Mononuclear cell (primary cell): ENCODE measurements around the gene LARGE1. TPM values are rescaled to one million over a fixed set of nuclear protein-coding genes. Genes with fewer than 3 reads are reported as not detected.

ENCODE experiments used
- H3K27me3 ChIP-seq: 2 replicates; pipeline ENCODE4 v1.6.0; 2011; ENCODE audit warnings: low read length, control low read depth; ENCODE audit not compliant: insufficient read depth
- H3K4me1 ChIP-seq: 2 replicates; pipeline ENCODE4 v1.5.1; 2011; ENCODE audit warnings: mild to moderate bottlenecking, low read length, control low read depth; ENCODE audit not compliant: insufficient read depth
- H3K4me3 ChIP-seq: 2 replicates; pipeline ENCODE4 v1.5.1; 2011; ENCODE audit warnings: mild to moderate bottlenecking, low read length, moderate library complexity
- H3K9me3 ChIP-seq: 2 replicates; pipeline ENCODE4 v1.5.1; 2011; ENCODE audit warnings: low read depth, mild to moderate bottlenecking, control low read depth, low read length
- total RNA-seq: library from RNA; depleted of rRNA; stranded (reverse); fragments of >200 nt; gene quantifications from one replicate; pipeline ENCODE4 v1.2.3, GENCODE V29; 2012

The LARGE1 gene
- total RNA-seq, 1 donor: 3.9 TPM

GRCh38 chr22:33748714-33749113 is 171.6 kb downstream of the LARGE1 start:
- no peaks in the 10 kb centered on the region for H3K27me3 ChIP-seq
- no peaks in the 10 kb centered on the region for H3K4me1 ChIP-seq
- no peak overlapping the region for H3K4me3 ChIP-seq
- H3K9me3 ChIP-seq: no peaks in the 10 kb centered on the region

- Histone ChIP-seq H3K4me3 (no peak overlapping the region), H3K9me3 (no peaks in the 10 kb centered on the region), H3K27me3 (no peaks in the 10 kb centered on the region), H3K4me1 (no peaks in the 10 kb centered on the region)
Observed at GRCh38 chr22:33747576-33748180, 172.6 kb downstream of the LARGE1 start.

- no peaks in the 10 kb centered on the region for H3K9me3 ChIP-seq
- H3K4me1 ChIP-seq: no peaks in the 10 kb centered on the region
- no peak overlapping the region for H3K4me3 ChIP-seq
- no peaks in the 10 kb centered on the region for H3K27me3 ChIP-seq
Observed at GRCh38 chr22:33747029-33747428, 173.2 kb downstream of the LARGE1 start.

GRCh38 chr22:33746501-33746928 is 173.8 kb downstream of the LARGE1 start:
- Histone ChIP-seq H3K9me3 (no peaks in the 10 kb centered on the region), H3K27me3 (no peaks in the 10 kb centered on the region), H3K4me3 (no peak overlapping the region), H3K4me1 (no peaks in the 10 kb centered on the region)

- Histone ChIP-seq H3K4me1 (no peaks in the 10 kb centered on the region), H3K4me3 (no peak overlapping the region), H3K9me3 (no peaks in the 10 kb centered on the region), H3K27me3 (no peaks in the 10 kb centered on the region)
Observed at GRCh38 chr22:33745501-33745900, 174.8 kb downstream of the LARGE1 start.

GRCh38 chr22:33743756-33744155 is 176.5 kb downstream of the LARGE1 start:
- no peaks in the 10 kb centered on the region for H3K27me3 ChIP-seq
- H3K9me3 ChIP-seq: no peaks in the 10 kb centered on the region
- no peak overlapping the region for H3K4me3 ChIP-seq
- no peaks in the 10 kb centered on the region for H3K4me1 ChIP-seq

GRCh38 chr22:33741025-33741424 is 179.3 kb downstream of the LARGE1 start:
- Histone ChIP-seq H3K4me3 (no peak overlapping the region), H3K27me3 (no peaks in the 10 kb centered on the region), H3K4me1 (no peaks in the 10 kb centered on the region), H3K9me3 (no peaks in the 10 kb centered on the region)

- H3K4me1 ChIP-seq: no peaks in the 10 kb centered on the region
- H3K9me3 ChIP-seq: no peaks in the 10 kb centered on the region
- no peaks in the 10 kb centered on the region for H3K27me3 ChIP-seq
Observed at GRCh38 chr22:33739516-33739915, 180.8 kb downstream of the LARGE1 start.

GRCh38 chr22:33737662-33738061 is 182.6 kb downstream of the LARGE1 start:
- Histone ChIP-seq H3K9me3 (no peaks in the 10 kb centered on the region), H3K27me3 (no peaks in the 10 kb centered on the region), H3K4me1 (no peaks in the 10 kb centered on the region), H3K4me3 (no peak overlapping the region)

More at GRCh38 chr22:33739516-33739915, 180.8 kb downstream of the LARGE1 start:
- no peak overlapping the region for H3K4me3 ChIP-seq

- Histone ChIP-seq H3K9me3 (no peaks in the 10 kb centered on the region), H3K27me3 (no peaks in the 10 kb centered on the region), H3K4me3 (no peak overlapping the region), H3K4me1 (no peaks in the 10 kb centered on the region)
Observed at GRCh38 chr22:33735978-33736377, 184.3 kb downstream of the LARGE1 start.

- Histone ChIP-seq H3K4me3 (no peak overlapping the region), H3K27me3 (no peaks in the 10 kb centered on the region), H3K4me1 (no peaks in the 10 kb centered on the region), H3K9me3 (no peaks in the 10 kb centered on the region)
Observed at GRCh38 chr22:33728847-33729246, 191.4 kb downstream of the LARGE1 start.

- Histone ChIP-seq H3K4me1 (no peaks in the 10 kb centered on the region), H3K27me3 (no peaks in the 10 kb centered on the region), H3K9me3 (no peaks in the 10 kb centered on the region), H3K4me3 (no peak overlapping the region)
Observed at GRCh38 chr22:33726294-33726734, 194.0 kb downstream of the LARGE1 start.

GRCh38 chr22:33723915-33724314 is 196.4 kb downstream of the LARGE1 start:
- no peaks in the 10 kb centered on the region for H3K27me3 ChIP-seq
- H3K9me3 ChIP-seq: no peaks in the 10 kb centered on the region
- H3K4me1 ChIP-seq: no peaks in the 10 kb centered on the region
- H3K4me3 ChIP-seq: no peak overlapping the region

- no peaks in the 10 kb centered on the region for H3K9me3 ChIP-seq
Observed at GRCh38 chr22:33722816-33723215, 197.5 kb downstream of the LARGE1 start.

GRCh38 chr22:33720166-33720878 is 200.0 kb downstream of the LARGE1 start:
- H3K27me3 ChIP-seq: no peaks in the 10 kb centered on the region
- no peaks in the 10 kb centered on the region for H3K4me1 ChIP-seq
- no peak overlapping the region for H3K4me3 ChIP-seq
- H3K9me3 ChIP-seq: no peaks in the 10 kb centered on the region

More at GRCh38 chr22:33722816-33723215, 197.5 kb downstream of the LARGE1 start:
- H3K4me3 ChIP-seq: no peak overlapping the region
- H3K4me1 ChIP-seq: no peaks in the 10 kb centered on the region
- no peaks in the 10 kb centered on the region for H3K27me3 ChIP-seq
